ENCODE results near the gene ZNF536.

GRCh38 chr19:30402436-30403202 is 30.4 kb downstream of the ZNF536 start:
- TF ChIP-seq POLR2AphosphoS5 (IDR thresholded peaks at IDR 0.05; ENCODE audit: low read depth, low read length), result no peak
- no peak for TF ChIP-seq CTCF (IDR thresholded peaks at IDR 0.05)
- TF ChIP-seq SIN3A (IDR thresholded peaks at IDR 0.05; ENCODE audit: borderline replicate concordance, insufficient read depth, low read depth, low read length), result no peak
- no peak for TF ChIP-seq REST (IDR thresholded peaks at IDR 0.05; ENCODE audit: insufficient read depth in 1 of 2, low read depth in 2 of 2, low read length in 1 of 2)
- no peak for TF ChIP-seq TCF7L2 (IDR thresholded peaks at IDR 0.05; ENCODE audit: low read depth, low read length)
